NCI-H1694 treated with DMSO at 0.1 percent for 48 hours (cell line): ENCODE results near the gene SLC37A3.
A peak's percentile ranks its signal among the peaks of the same experiment; 100 is the strongest.
"Not testable (repeated sequence)": the region's sequence is repeated elsewhere in the genome, so short reads cannot be mapped to it uniquely, and the experiment has no call there.

Experiments used
- DNase-seq: peaks from one replicate; lab custom pipeline; 2025; lab: John Stamatoyannopoulos, UW

Gene SLC37A3

DNA sequence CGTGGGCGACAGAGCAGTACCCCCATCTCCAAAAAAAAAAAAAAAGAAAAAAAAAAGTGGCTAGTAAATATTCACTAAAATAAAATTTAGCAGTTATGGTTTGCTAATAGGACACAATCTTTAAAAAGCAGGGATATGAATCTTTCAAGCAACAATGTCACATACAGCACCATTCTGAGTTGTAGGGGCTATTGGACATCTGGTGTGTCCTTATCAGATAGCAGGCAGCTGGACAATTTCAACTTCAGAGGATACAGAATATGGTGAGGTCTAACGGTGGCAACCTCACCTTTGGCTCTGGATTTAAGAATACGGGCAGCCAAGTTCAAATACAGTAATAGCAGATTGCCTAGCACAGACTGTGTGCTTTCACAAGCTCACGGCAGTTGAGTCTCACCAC lies 51.1 kb downstream of the SLC37A3 start:
- DNase-seq: no peak

GRCh38 chr7:140345426-140345825 lies 52.9 kb downstream of the SLC37A3 start:
- DNase-seq: no peak

DNA sequence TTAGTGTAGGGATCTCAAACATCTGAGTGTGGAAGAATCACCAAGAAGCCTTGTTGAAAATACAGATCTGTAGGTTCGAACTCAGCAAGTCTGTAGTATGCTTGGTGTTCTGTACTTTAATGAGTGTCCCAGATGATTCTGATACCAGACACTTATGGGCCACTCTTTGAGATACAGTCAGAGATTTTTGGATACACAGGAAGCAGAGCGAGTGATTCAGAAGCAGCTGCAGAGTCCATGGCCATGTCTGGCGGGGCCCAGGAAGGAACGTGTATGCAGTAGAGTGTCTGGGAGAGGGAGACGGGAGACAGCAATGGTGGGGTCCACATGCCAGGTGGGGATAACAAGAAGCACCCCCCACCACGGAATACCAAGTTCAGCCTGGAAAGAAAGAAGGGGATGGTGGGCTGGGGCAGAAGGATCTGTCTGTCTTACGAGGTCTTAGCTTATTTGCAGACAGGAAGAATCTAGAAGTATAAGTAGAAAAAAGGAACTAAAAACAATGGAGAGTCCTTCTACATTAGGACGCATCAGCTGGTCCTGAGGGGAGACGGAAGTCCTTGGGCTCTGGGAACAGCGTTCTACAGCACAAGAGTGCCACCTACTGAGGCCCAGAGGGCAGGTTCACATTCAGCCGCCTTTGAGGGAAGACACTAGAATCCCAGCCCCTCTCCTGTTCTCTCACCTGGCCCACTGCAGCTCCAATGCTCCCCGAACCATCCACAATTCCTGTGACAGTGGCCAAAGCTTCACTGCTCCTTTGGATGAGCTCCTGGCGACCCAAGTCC lies 55.4 kb downstream of the SLC37A3 start:
- DNase-seq: peak; percentile 27

- not testable (repeated sequence) for DNase-seq
Measured at GRCh38 chr7:140338959-140339358, 59.4 kb downstream of the SLC37A3 start.

- no peak for DNase-seq
Measured at GRCh38 chr7:140334341-140335057, 63.8 kb downstream of the SLC37A3 start.

GRCh38 chr7:140333686-140334085 lies 64.6 kb downstream of the SLC37A3 start:
- DNase-seq: no peak

- DNase-seq: no peak
Measured at GRCh38 chr7:140333223-140333622, 65.1 kb downstream of the SLC37A3 start.

DNA sequence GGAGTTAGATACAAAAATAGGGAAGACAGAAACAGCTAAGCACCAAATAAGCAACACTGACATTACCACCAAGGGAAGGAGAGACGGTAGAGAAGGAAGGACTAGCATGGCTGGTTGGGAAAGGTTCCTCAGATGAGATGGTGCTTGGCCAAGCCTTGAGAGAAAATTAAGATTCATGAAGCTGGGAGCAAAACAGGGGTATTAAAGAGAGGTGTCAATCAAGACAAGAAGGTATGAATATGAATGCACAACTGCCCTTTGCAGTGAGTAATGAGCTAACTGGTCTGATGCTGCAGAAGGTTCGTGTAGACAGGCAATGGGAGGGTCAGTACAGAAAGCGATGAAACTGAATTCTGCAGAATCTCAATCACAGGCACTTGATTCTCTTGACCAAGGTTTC lies 67.7 kb downstream of the SLC37A3 start:
- no peak for DNase-seq

DNA sequence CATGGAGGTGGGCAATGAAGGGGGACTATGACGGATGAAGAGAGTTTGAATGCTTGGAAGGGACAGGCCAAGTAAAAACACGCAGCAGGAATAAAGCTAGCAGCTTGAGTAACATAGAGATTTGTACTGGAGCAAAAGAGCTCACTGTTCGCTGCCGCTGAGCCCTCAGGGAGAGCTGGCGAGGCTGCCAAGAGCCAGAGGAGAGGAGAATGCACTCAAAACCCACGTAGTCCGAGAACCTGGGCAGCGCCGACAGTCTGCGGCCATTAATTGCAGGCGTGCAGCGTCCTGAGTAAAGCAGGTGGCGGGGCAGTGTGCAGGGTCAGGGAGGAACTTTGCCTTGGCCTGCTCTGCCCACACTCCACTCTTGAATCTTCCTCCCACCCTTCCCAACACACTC lies 68.2 kb downstream of the SLC37A3 start:
- no peak for DNase-seq

- no peak for DNase-seq
Measured at GRCh38 chr7:140327261-140327661, 71.1 kb downstream of the SLC37A3 start.

- DNase-seq: peak; percentile 14
Measured at GRCh38 chr7:140326116-140326928, 72.0 kb downstream of the SLC37A3 start.

GRCh38 chr7:140325600-140325999 lies 72.7 kb downstream of the SLC37A3 start:
- DNase-seq: no peak

DNA sequence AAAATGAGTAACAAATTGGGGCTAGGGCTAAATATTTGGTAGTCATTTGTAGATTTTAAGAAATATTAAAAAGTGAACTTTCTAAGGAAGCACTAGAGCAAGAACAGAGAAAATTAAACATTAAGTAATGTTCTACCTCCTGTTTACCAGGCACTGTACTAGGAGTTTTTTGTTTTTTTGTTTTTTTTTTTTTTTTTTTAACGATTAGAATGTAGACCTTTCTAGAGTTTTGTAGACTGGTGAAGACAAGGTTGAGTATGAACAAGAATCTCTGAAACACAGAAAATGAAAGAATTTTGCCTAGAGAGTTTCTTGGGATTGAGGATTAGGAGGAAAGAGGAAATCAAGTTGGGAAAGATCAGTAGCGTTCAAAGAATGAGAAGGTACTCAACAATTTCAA lies 73.6 kb downstream of the SLC37A3 start:
- no peak for DNase-seq

GRCh38 chr7:140322759-140323158 lies 75.6 kb downstream of the SLC37A3 start:
- no peak for DNase-seq

DNA sequence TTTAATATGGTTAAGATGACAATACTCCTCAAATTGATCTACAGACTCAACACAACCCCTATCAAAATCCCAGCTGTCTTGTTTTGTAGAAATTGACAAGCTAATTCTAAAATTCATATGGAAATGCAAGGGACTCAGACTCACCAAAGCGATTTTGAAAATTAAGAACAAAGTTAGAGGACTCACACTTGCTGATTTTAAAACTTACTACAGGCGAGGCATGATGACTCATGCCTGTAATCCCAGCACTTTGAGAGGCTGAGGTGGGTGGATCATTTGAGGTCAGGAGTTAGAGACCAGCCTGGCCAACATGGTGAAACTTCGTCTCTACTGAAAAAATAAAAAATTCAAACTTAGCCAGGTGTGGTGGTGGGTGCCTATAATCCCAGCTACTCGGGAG lies 78.3 kb downstream of the SLC37A3 start:
- DNase-seq: not testable (repeated sequence)

DNA sequence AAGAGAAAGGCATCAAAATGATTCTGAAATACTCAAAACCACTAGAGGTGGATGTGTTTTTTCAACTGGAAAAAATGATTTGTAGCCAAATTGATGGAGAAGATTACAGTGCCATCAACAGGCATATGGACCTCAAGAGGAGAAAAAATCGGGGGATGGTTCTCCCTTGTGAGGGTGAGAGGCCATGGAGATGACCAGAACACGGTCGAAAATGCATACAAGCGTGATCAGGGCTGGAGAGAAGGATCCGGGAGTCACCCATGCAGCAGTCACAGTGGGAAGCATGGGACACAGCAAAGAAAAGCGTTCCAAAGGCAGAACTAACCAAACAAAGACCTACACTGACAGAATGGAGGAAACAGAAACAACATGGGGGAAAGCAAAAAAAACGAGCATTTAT lies 80.3 kb downstream of the SLC37A3 start:
- DNase-seq: no peak

- DNase-seq: no peak
Measured at GRCh38 chr7:140317597-140317996, 80.7 kb downstream of the SLC37A3 start.

- no peak for DNase-seq
Measured at GRCh38 chr7:140316165-140316661, 82.1 kb downstream of the SLC37A3 start.

DNA sequence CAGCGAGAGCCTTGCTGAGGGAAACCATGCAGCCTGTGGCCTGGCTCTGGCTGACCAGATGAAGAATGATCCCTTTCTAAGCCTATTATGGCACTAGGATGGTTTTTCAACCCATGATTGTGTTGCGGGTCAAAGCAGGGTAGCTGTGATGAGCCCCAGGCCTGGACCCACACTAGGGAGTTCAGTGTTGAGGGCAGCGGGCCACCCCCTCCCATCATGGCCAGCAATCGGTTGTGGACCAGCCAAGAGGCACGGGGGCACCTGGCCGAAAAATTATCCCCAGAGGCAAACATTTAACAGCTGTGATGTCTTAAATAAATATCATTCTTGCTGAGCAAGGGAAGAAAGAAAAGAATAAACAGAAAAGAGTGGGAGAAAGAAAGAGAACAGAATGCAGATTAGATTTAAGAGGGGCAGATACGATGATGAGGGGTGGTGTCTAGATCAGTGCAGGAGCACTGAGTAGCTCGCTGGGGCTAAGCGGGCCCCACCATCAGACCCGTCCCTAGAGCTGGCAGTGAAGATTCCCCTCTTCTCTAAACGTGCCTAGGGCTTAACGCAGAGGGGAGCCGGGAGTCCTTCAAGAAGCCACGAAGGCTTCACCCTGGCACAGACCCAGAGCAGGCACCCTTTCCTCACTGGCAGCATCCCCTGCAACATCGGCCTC lies 82.7 kb downstream of the SLC37A3 start:
- DNase-seq: no peak

DNA sequence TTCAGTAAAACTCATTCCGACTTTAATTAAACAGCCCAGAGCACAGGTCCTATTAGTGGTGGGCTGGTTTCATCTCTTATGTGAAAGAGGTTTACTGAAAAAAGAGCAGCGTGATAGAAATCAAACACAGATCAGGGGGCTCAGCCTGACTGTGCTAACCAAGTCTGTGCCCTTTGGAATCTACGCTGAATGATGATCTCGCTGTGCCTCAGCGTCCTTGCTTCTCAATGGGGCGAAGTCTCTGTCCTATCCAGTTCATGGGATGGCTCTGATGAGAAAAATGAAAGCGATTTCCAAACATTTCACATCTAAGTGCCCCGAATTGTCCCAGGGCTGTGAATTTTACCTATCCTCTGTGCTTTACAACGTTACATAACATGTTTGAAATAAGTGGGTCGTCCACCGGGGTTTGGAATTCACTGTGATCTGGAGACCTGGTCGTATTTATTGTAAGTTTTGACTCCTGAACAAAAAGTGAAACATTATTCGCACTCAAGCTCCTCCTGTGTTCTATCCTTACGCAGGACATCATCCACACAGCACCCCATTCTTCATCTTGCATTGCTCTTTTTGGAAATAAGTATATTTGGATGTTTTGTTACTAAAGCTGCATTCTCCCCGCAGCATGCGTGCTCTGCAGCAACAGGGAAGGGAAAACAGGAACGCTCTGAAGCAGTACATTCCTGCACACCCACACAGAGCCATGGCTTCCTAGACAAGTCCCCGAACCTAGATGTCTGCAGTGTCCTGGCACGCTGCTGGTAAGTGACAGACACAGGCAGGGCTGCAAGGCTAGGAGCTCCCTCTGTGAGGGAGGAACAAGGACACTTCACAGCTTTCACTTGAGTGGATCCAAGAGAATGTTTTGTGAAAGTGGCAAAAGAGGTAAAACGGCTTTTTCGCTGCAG lies 83.5 kb downstream of the SLC37A3 start:
- DNase-seq: no peak
